HepG2 (cell line): Measurements from ENCODE around the gene LINGO1. TPM values are rescaled to one million over a fixed set of nuclear protein-coding genes. Genes with fewer than 3 reads are reported as not detected.
A peak's percentile ranks its signal among the peaks of the same experiment; 100 is the strongest.

Experiments used
- ATF7-NPFF ChIP-seq: sonication (generic); formaldehyde crosslinking; IDR thresholded peaks from 2 replicates; pipeline ENCODE4 v1.8.1; 2023; ENCODE audit warnings: mild to moderate bottlenecking, low read depth, missing genetic modification reagents, moderate library complexity
- CSRNP2 ChIP-seq: sonication (generic); formaldehyde crosslinking; conservative IDR thresholded peaks from 2 replicates; pipeline ENCODE4 v1.8.0; 2022; ENCODE audit warnings: low read depth, missing genetic modification reagents
- E2F5 ChIP-seq: sonication (generic); formaldehyde crosslinking; conservative IDR thresholded peaks from 2 replicates; pipeline ENCODE4 v1.4.0; 2020; ENCODE audit warnings: missing genetic modification reagents
- MAFF ChIP-seq: IDR thresholded peaks from 2 replicates; pipeline ENCODE4 v1.6.1; 2011; ENCODE audit warnings: low read depth, low read length, improper control_type of control experiment
- MTA3 ChIP-seq: sonication (generic); formaldehyde crosslinking; IDR thresholded peaks from 2 replicates; pipeline ENCODE4 v1.4.0; 2020; ENCODE audit warnings: missing genetic modification reagents
- NCOA2 ChIP-seq: sonication (generic); formaldehyde crosslinking; IDR thresholded peaks from 2 replicates; pipeline ENCODE4 v1.8.0; 2022; ENCODE audit warnings: inconsistent platforms
- PHF21A ChIP-seq: sonication (generic); formaldehyde crosslinking; IDR thresholded peaks from 2 replicates; pipeline ENCODE4 v1.5.0; 2020; ENCODE audit warnings: mild to moderate bottlenecking, missing genetic modification reagents
- RBM22 ChIP-seq: fragments of 200-400 bp; formaldehyde crosslinking; optimal IDR thresholded peaks from 2 replicates; pipeline ENCODE3; 2017; ENCODE audit warnings: mild to moderate bottlenecking, low read length, moderate library complexity
- SALL2 ChIP-seq: sonication (generic); formaldehyde crosslinking; IDR thresholded peaks from 2 replicates; pipeline ENCODE4 v1.8.1; 2023; ENCODE audit warnings: mild to moderate bottlenecking, missing genetic modification reagents, inconsistent platforms
- SMC3 ChIP-seq: IDR thresholded peaks from 2 replicates; pipeline ENCODE4 v1.6.1; 2011; ENCODE audit warnings: low read length, improper control_type of control experiment
- TEAD2 ChIP-seq: sonication (generic); formaldehyde crosslinking; IDR thresholded peaks from 2 replicates; pipeline ENCODE4 v1.9.0; 2021; ENCODE audit warnings: missing genetic modification reagents
- TGIF2 ChIP-seq: IDR thresholded peaks from 2 replicates; pipeline ENCODE4 v1.6.1; 2016; ENCODE audit warnings: control low read depth, missing compliant biosample characterization
- THAP9 ChIP-seq: sonication (generic); formaldehyde crosslinking; IDR thresholded peaks from 2 replicates; pipeline ENCODE4; 2020; ENCODE audit warnings: missing genetic modification reagents, mild to moderate bottlenecking, borderline replicate concordance
- TMF1 ChIP-seq: sonication (generic); formaldehyde crosslinking; IDR thresholded peaks from 2 replicates; pipeline ENCODE4 v1.8.1; 2022; ENCODE audit warnings: low read depth, missing genetic modification reagents
- ZBTB25 ChIP-seq: IDR thresholded peaks from 2 replicates; pipeline ENCODE4 v1.6.1; 2018; ENCODE audit warnings: missing genetic modification reagents
- ZBTB3 ChIP-seq: sonication (generic); formaldehyde crosslinking; IDR thresholded peaks from 2 replicates; pipeline ENCODE4 v1.4.0; 2020; ENCODE audit warnings: low read depth, mild to moderate bottlenecking, moderate library complexity, missing genetic modification reagents, borderline replicate concordance
- ZC3H4 ChIP-seq: sonication (generic); formaldehyde crosslinking; IDR thresholded peaks from 2 replicates; pipeline ENCODE4 v1.4.0; 2020; ENCODE audit warnings: missing genetic modification reagents, borderline replicate concordance
- ZMAT3 ChIP-seq: sonication (generic); formaldehyde crosslinking; conservative IDR thresholded peaks from 2 replicates; pipeline ENCODE4 v1.7.0; 2021; ENCODE audit warnings: missing genetic modification reagents
- ZNF205 ChIP-seq: IDR thresholded peaks from 2 replicates; pipeline ENCODE4 v1.6.1; 2018; ENCODE audit warnings: missing biosample characterization, missing genetic modification reagents
- ZNF253 ChIP-seq: sonication (generic); formaldehyde crosslinking; IDR thresholded peaks from 2 replicates; pipeline ENCODE4 v1.8.0; 2022; ENCODE audit warnings: mild to moderate bottlenecking, missing genetic modification reagents, borderline replicate concordance
- ZNF33A ChIP-seq: sonication (generic); formaldehyde crosslinking; IDR thresholded peaks from 2 replicates; pipeline ENCODE4 v1.5.1; 2020; ENCODE audit warnings: missing genetic modification reagents, mild to moderate bottlenecking, moderate library complexity, borderline replicate concordance
- ZNF546 ChIP-seq: sonication (generic); formaldehyde crosslinking; conservative IDR thresholded peaks from 2 replicates; pipeline ENCODE4 v1.8.1; 2023; ENCODE audit warnings: mild to moderate bottlenecking, missing genetic modification reagents
- ZNF670 ChIP-seq: sonication (generic); formaldehyde crosslinking; IDR thresholded peaks from 2 replicates; pipeline ENCODE4 v1.8.0; 2022; ENCODE audit warnings: mild to moderate bottlenecking, missing genetic modification reagents, borderline replicate concordance
- ZNF83 ChIP-seq: sonication (generic); formaldehyde crosslinking; IDR thresholded peaks from 2 replicates; pipeline ENCODE4 v1.4.0; 2020; ENCODE audit warnings: missing genetic modification reagents, mild to moderate bottlenecking, borderline replicate concordance
- polyA plus RNA-seq, 8 experiments: library from polyadenylated mRNA; depleted of rRNA in 3 of 8; stranded (reverse) in 7 of 8; unstranded in 1 of 8; fragments of >200 nt; fragmentation: Illumina TruSeq in 4 of 8; extraction: Trizol in 4 of 8; gene quantifications; 2 replicates each; pipeline versions ENCODE4 v1.2.1 to v1.2.3, GENCODE V29; 2011 to 2016; ENCODE audit warnings: low read depth in 4 of 8, missing spikeins in 1 of 8, mixed read lengths in 1 of 8; ENCODE audit not compliant: insufficient read depth in 1 of 8
- total RNA-seq, 5 experiments: library from RNA; depleted of rRNA; stranded (reverse); fragments of >200 nt; fragmentation: Illumina TruSeq; extraction: Trizol; gene quantifications; 2 replicates each; pipeline ENCODE4 v1.2.3, GENCODE V29; 2016; ENCODE audit warnings: low read depth in 1 of 5

LINGO1 gene
- total and polyA plus RNA-seq, 2 of the 13 experiments (the other 11 are each of a cell fraction or from before 2014, with no cell fraction given) = 0.07 TPM; not detected in 1

- TF ChIP-seq E2F5 = no peak
- TF ChIP-seq TGIF2 (CRISPR knock-in tag) = no peak
- TF ChIP-seq ZNF205 (CRISPR knock-in tag) = no peak
- TF ChIP-seq ZMAT3 = no peak
- peak; percentile 78 for TF ChIP-seq PHF21A (CRISPR knock-in tag)
- no peak for TF ChIP-seq ZNF670 (CRISPR knock-in tag)
- no peak for TF ChIP-seq SMC3
- TF ChIP-seq TMF1 (CRISPR knock-in tag) = no peak
- no peak for TF ChIP-seq ZC3H4 (CRISPR knock-in tag)
- TF ChIP-seq MAFF = no peak
- TF ChIP-seq THAP9 (CRISPR knock-in tag) = no peak; the same call in 1 of the 2 replicates
- TF ChIP-seq MTA3 (CRISPR knock-in tag) = no peak
- TF ChIP-seq ZBTB25 (CRISPR knock-in tag) = 0 out of 2 replicates have a peak, but pooled peaks have one; percentile 0
- TF ChIP-seq ZNF253 (CRISPR knock-in tag) = no peak
- no peak for TF ChIP-seq SALL2
- TF ChIP-seq ZNF83 = no peak
- no peak for TF ChIP-seq ZNF546 (CRISPR knock-in tag)
- TF ChIP-seq ZNF33A (CRISPR knock-in tag) = no peak
- TF ChIP-seq RBM22 = no peak
- TF ChIP-seq NCOA2 = peak; percentile 29; the same call in 1 of the 2 replicates
- TF ChIP-seq ZBTB3 = no peak
- TF ChIP-seq ATF7-NPFF = no peak
- no peak for TF ChIP-seq TEAD2 (CRISPR knock-in tag)
- TF ChIP-seq CSRNP2 (CRISPR knock-in tag) = no peak
Observed at GRCh38 chr15:77568973-77569728, 63.6 kb downstream of the LINGO1 start (continued).
